ENCODE results near the gene SHANK2. TPM values are rescaled to one million over a fixed set of nuclear protein-coding genes. Genes with fewer than 3 reads are reported as not detected.

Gene SHANK2
- total RNA-seq, 1 donor from 2014 or later, result not detected

- intact Hi-C loops (cut with micrococcal nuclease), result no loop called here
These were observed 29.9 kb downstream of the SHANK2 start for GRCh38 chr11:71222318-71223080.

- intact Hi-C loops (cut with micrococcal nuclease), result no loop called here
These were observed 30.6 kb downstream of the SHANK2 start for GRCh38 chr11:71221821-71222220.

DNA sequence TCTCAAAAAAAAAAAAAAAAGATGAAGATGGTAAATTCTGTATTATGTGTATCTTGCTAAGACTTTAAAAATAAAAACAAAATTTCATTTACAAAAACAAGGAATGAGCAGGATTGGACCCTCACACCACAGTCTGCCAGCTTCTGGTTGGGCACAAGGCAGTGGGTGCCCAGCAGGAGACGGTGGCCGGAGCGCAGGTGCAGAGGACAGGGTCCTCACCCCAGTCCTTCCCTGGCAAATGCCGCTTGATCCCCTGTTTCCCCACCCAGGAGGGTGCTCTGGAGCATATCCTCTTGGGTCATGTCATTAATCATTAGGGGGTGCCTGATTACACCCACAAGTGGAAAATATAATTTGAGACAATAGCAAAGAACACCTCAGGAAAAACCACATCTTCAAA lies 31.2 kb downstream of the SHANK2 start:
- intact Hi-C loops (cut with micrococcal nuclease), result no loop called here

DNA sequence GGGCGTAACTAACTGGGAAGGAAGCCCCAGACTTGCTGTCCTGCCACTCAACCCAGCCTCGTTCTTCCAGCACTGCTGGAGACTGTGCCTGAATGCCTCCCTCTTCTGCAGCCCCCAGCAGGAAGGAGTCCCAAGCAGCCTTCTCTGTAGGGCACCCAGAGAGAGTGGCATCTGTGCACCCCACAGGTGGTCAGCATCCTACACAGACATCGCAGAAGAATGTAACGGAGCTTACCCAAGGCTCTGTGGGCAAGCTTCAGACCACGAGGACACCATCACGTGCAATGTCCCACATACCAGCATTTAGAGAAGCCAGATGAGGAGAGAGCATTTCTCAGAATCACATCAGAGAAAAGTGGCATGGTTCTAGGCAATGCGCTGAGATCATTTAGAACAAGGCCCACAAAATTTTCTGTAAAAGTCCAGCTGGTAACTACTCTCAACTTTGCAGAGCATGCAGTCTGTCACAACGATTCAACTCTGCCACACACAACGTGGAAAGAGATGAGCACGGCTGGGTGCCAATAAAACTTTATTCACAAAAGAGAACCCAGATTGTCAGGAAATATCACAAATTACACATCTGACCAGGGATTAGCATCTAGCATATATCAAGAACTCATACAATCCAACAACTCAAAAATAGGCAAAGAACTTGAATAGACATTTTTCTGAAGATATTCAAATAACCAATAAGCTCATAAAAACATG lies 33.4 kb downstream of the SHANK2 start:
- intact Hi-C loops (cut with micrococcal nuclease), result no loop called here

GRCh38 chr11:71215425-71215965 lies 36.9 kb downstream of the SHANK2 start:
- intact Hi-C loops (cut with micrococcal nuclease), result no loop called here

DNA sequence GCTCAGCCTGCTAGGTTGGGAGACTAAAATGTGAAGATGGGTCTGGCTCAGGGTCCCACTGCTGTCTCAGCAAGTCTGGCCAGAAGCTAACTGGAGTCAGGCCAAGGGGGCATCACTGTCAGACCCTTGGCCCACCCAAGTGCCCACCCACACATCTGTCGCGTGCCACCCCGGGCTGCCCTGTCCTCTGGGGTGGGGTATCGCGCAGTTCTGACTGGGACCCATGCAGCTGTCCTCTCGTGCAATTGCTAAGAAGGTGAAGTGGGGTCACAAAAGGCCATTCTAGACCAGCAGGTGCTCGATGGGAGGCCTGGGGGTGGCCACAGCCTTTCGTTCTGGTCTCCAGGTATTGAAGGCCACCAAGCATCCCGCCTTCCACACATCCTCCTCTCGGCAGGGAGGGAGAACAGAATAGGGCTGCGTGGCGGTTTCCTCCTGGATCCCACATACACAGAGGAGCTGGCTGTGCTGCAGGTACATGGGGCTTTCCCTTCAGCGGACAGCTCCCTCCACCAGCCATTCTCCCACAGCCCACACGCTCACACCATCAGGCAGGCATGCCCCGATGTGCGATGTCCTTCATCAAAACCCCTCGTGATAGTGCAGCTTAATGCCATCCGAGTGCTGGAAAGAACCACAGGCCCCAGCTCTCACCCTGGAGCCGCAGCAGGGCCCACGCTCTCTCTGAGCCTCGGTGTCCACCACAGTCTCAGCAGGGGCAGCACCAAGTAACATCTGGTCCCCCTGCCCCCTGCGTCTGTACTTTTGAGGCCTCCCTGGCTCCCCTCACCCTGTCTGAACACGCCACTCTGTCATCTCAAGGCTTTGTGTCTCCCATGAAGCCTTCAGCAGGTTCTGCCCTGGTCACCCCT lies 37.6 kb downstream of the SHANK2 start:
- intact Hi-C loops (cut with micrococcal nuclease), result no loop called here

DNA sequence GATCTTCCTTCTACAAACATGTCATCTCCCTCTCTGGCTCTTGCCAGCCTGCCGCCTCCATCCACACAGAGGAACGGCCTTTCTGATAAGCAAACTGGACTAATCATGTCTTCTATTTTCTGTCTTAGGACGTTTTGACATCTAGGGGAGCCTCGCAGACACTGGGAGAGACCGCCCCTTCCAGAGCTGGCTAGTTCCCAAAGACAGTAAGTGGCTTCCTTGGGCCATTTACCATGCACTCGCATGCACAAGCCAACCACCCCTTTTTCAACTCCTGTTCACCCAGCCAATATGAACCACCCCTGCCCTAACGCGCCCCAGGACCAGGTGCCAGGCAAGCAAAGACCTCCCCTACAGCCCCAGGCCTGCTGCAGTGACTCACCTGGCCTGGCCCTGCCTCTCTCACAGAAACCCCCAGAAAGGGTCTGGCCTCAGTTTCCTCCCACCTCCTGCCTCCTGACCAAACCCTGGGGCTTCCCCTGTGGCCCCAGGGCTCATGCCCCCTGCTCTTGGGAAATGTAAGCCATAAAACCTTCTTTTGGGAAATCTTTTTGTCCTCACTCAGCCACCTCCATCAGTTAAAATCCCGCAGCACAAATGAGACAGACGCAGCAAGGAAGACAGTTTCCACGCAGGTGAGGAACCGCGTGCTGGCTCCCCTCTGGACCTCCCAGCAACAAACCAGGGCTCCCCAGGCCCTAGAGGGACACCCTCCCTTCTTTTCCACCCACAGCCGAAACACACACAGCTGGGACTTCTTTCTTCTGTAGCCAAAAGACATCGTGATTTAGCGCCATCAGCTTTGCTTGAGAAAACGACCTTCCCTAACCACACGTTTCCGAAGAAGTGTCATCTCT lies 38.5 kb downstream of the SHANK2 start:
- intact Hi-C loops (cut with micrococcal nuclease), result no loop called here

DNA sequence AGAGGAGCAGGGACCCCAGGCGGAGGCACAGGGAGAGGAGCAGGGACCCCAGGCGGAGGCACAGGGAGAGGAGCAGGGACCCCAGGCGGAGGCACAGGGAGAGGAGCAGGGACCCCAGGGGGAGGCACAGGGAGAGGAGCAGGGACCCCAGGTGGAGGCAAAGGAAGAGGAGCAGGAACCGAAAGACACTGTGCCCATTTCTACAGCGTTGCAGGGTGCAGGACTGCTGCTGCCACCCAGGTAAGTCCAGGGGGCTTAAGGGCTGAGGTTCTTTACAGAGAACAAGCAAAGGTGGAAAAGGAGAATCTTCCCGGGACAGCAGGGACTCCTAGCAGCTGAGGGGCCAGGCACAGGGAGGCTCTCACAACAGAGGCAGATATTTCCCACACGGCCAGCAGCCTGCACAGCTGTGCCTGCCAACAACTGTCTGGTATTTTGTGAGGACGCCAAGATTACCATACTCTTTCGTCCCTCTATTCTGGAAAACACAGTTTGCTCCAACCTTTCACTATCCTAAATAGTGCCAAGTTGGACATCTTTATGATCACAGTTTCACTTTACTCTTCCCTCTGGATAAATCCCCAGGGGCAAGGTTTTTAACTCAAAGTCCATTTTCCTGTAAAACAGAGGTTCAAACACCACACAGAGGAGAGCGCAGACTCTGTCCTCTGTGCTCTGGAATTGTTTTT lies 39.4 kb downstream of the SHANK2 start:
- intact Hi-C loops (cut with micrococcal nuclease), result no loop called here

DNA sequence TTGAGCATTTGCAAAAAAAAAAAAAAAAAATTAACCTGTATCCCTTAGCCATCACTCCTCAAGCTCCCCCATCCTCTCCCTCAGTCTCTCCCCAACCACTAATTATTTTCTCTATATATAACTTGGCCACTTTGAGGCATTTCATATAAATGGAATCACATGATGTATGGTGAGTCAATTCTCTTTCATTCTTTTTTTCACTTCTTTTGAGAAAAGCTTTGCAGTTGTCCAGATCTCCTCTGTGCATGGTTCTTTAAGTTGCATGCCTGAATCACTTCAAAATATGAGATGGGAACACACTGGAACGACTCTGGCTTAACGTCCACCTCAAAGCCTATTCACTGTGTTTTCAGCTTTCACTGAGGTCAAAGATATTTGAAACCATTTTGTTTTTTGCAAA lies 40.7 kb downstream of the SHANK2 start:
- intact Hi-C loops (cut with micrococcal nuclease), result no loop called here

DNA sequence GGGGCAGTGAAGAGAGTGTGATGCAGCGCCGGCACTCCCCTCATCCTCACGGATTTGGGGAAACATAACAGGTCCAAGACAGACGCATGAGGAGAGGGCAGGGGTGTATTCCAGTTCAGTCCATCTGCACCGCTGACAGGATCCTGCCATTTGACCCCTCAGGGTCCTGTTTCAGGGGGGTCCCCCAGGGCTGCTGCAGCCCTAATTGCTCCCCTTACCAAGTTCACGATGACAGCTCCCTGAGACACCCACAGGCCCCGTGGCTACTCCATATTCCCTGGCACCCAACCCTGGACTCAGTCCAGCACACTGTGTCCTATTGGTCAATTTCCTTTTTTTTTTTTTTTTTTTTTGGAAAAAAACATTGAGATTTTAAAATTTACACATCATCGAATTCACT lies 41.5 kb downstream of the SHANK2 start:
- intact Hi-C loops (cut with micrococcal nuclease), result no loop called here

DNA sequence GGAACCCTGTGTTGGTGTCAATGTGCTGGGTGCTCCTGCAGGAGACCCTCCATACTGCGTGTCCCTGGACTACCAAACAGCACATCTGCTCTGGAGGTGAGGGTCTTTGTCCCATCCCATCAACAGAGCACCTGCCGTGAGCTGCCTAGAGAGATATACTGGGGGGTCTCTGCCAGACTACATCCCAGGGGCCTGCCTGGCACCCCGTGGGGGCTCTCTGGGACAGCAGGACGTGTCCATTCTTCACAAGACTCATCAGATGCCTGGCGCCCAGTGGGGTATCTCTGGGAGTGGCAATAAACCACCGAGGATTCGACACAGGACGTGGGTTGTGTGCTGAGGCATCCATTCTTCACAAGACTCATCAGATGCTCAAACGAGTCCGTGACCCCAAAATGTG lies 42.7 kb downstream of the SHANK2 start:
- intact Hi-C loops (cut with micrococcal nuclease), result no loop called here

DNA sequence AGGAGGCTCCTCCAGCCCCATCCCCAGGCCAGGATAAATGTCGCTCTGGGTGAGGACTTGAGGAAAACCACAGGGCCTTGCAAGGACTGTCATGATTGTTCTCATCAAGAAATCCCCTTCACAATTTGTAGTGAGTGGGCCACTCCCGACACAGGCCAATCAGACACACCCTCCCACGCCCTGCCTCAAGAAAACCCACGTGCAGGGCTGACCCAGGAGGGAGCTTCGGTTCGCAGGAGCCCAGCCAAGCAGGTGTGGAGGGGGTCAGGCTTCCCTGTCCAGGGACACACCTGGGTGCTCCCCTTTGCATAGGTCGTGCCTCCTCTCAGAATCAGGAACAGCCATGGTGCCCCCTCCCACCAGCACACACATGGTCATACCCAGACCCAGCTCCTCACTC lies 43.2 kb downstream of the SHANK2 start:
- intact Hi-C loops (cut with micrococcal nuclease), result no loop called here

- intact Hi-C loops (cut with micrococcal nuclease), result no loop called here
These were observed 44.2 kb downstream of the SHANK2 start for GRCh38 chr11:71208011-71208774.

DNA sequence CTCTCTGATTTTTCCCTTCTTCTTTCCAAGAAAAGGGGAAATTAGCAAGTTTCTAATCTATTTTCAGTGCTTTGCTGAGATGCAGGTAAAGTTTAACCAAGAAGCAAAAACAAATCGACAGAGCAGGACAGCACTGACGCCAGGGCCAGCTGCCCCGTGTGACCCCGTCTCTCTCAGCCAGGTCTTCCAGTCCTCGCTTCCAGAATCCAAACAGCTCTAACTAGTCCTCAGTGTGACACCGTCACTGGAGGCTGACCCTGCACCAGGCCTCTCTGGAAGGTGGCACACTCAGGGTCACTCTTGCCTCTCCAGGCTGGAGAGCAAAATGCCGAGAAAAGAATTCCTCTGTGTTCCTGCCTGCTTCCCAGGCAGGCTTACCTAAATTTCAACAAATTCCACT lies 44.8 kb downstream of the SHANK2 start:
- intact Hi-C loops (cut with micrococcal nuclease), result no loop called here

GRCh38 chr11:71206186-71206585 lies 46.2 kb downstream of the SHANK2 start:
- intact Hi-C loops (cut with micrococcal nuclease), result no loop called here

- intact Hi-C loops (cut with micrococcal nuclease), result no loop called here
These were observed 47.4 kb downstream of the SHANK2 start for GRCh38 chr11:71204748-71205664.

- intact Hi-C loops (cut with micrococcal nuclease), result no loop called here
These were observed 48.1 kb downstream of the SHANK2 start for GRCh38 chr11:71204294-71204693.

GRCh38 chr11:71203681-71204080 lies 48.7 kb downstream of the SHANK2 start:
- intact Hi-C loops (cut with micrococcal nuclease), result no loop called here

Measured in T-helper 2 cell treated with Interferon-gamma antibody and Interleukin-4, amounts not matched to agents 100 ng/mL and 5 ng/mL, for 36 hours (primary cell).